Measurements from ENCODE around the gene BTBD9.

- no peak for TF ChIP-seq POU6F1 (CRISPR knock-in tag; IDR thresholded peaks at IDR 0.05; ENCODE audit: borderline replicate concordance, low read depth)
- TF ChIP-seq ARNTL (CRISPR knock-in tag; IDR thresholded peaks at IDR 0.05; ENCODE audit: borderline replicate concordance, low read depth) = no peak
- TF ChIP-seq ZFP3 (CRISPR knock-in tag; IDR thresholded peaks at IDR 0.05) = no peak
- TF ChIP-seq BACH2 (CRISPR knock-in tag; IDR thresholded peaks at IDR 0.05; ENCODE audit: borderline replicate concordance) = no peak
- no peak for TF ChIP-seq ZNF70 (CRISPR knock-in tag; IDR thresholded peaks at IDR 0.05)
- TF ChIP-seq PATZ1 (CRISPR knock-in tag; IDR thresholded peaks at IDR 0.05; ENCODE audit: borderline replicate concordance) = no peak
- no peak for TF ChIP-seq CSDC2 (CRISPR knock-in tag; IDR thresholded peaks at IDR 0.05)
- no peak for TF ChIP-seq ISL1 (CRISPR knock-in tag; IDR thresholded peaks at IDR 0.05)
- no peak for TF ChIP-seq PPARA (CRISPR knock-in tag; IDR thresholded peaks at IDR 0.05; ENCODE audit: borderline replicate concordance)
- no peak for TF ChIP-seq CREB5 (CRISPR knock-in tag; IDR thresholded peaks at IDR 0.05; ENCODE audit: low read depth)
- no peak for TF ChIP-seq ZNF565 (CRISPR knock-in tag; conservative IDR thresholded peaks at IDR 0.05; ENCODE audit: low read depth)
Observed at GRCh38 chr6:38345586-38345985, 294.1 kb downstream of the BTBD9 start.
